Islet precursor cell (in vitro differentiated cells): ENCODE results near the gene LEF1.

ENCODE experiments used
- DNase-seq: peaks from one replicate; pipeline ENCODE4 v3.0.0-alpha.2; 2018

The LEF1 gene

GRCh38 chr4:108146819-108147218, 21.9 kb downstream of the LEF1 start:
- no peak for DNase-seq

GRCh38 chr4:108146336-108146735, 22.4 kb downstream of the LEF1 start:
- no peak for DNase-seq

- no peak for DNase-seq
These were observed 24.3 kb downstream of the LEF1 start for GRCh38 chr4:108144451-108144850.

GRCh38 chr4:108143515-108143914, 25.2 kb downstream of the LEF1 start:
- no peak for DNase-seq

- DNase-seq: no peak
These were observed 25.9 kb downstream of the LEF1 start for GRCh38 chr4:108142870-108143269.

GRCh38 chr4:108141213-108141950, 27.4 kb downstream of the LEF1 start:
- DNase-seq: peak; percentile 61

GRCh38 chr4:108140328-108140727, 28.4 kb downstream of the LEF1 start:
- DNase-seq: no peak

GRCh38 chr4:108139089-108139488, 29.6 kb downstream of the LEF1 start:
- DNase-seq: no peak

GRCh38 chr4:108135549-108136209, 33.1 kb downstream of the LEF1 start:
- peak; percentile 92 for DNase-seq

- no peak for DNase-seq
These were observed 37.8 kb downstream of the LEF1 start for GRCh38 chr4:108130955-108131354.

GRCh38 chr4:108129196-108129595, 39.5 kb downstream of the LEF1 start:
- no peak for DNase-seq

- no peak for DNase-seq
These were observed 41.9 kb downstream of the LEF1 start for GRCh38 chr4:108126806-108127205.

- no peak for DNase-seq
These were observed 47.9 kb downstream of the LEF1 start for GRCh38 chr4:108120789-108121188.

GRCh38 chr4:108119199-108119800, 49.4 kb downstream of the LEF1 start:
- DNase-seq: no peak

- DNase-seq: peak; percentile 80
These were observed 50.2 kb downstream of the LEF1 start for GRCh38 chr4:108118505-108118904.

GRCh38 chr4:108117418-108118182, 51.1 kb downstream of the LEF1 start:
- DNase-seq: peak; percentile 96

GRCh38 chr4:108116423-108117168, 52.1 kb downstream of the LEF1 start:
- no peak for DNase-seq

- no peak for DNase-seq
These were observed 53.6 kb downstream of the LEF1 start for GRCh38 chr4:108115168-108115526.

- peak; percentile 64 for DNase-seq
These were observed 54.2 kb downstream of the LEF1 start for GRCh38 chr4:108114503-108114902.

GRCh38 chr4:108113229-108113628, 55.5 kb downstream of the LEF1 start:
- no peak for DNase-seq

GRCh38 chr4:108111781-108112180, 57.0 kb downstream of the LEF1 start:
- no peak for DNase-seq

- no peak for DNase-seq
These were observed 58.3 kb downstream of the LEF1 start for GRCh38 chr4:108110450-108110849.

- DNase-seq: no peak
These were observed 58.7 kb downstream of the LEF1 start for GRCh38 chr4:108109997-108110416.
